Measurements from ENCODE around the gene ITPR3. TPM values are rescaled to one million over a fixed set of nuclear protein-coding genes. Genes with fewer than 3 reads are reported as not detected.

Gene ITPR3
- total RNA-seq, 2 donors from 2014 or later = 15.6 to 17.1 TPM

GRCh38 chr6:33607126-33607783 lies 13.9 kb upstream of the ITPR3 start:
- intact Hi-C loops (cut with DNase I) = loop anchor here in 1 of 2 donors (10.0 kb wide), 1 partner anchor 1212 kb away; no protein-coding TSS in a partner anchor
- no peak for DNase-seq (ENCODE audit: low spot score)

DNA sequence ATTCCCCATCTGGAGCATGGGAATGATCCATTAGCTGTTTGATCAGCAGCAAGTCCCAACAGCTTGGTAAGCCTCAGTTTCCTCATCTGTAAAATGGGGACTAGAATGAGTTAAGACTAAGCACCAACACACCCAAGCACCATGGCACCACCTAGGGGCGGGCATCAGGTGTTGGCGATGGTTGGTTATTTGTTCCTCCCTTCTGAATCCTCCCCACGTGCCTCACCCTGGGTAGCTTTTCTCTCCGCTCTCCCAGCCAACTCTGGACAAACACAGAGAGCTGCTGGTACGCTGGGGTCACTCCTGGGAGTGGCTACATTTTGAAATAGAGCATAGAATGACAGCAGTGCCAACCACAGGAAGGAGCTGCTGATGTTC lies 13.3 kb upstream of the ITPR3 start:
- intact Hi-C loops (cut with DNase I) = loop anchor here in 1 of 2 donors (10.0 kb wide), 1 partner anchor 1213 kb away; no protein-coding TSS in a partner anchor
- no peak for DNase-seq (ENCODE audit: low spot score)

DNA sequence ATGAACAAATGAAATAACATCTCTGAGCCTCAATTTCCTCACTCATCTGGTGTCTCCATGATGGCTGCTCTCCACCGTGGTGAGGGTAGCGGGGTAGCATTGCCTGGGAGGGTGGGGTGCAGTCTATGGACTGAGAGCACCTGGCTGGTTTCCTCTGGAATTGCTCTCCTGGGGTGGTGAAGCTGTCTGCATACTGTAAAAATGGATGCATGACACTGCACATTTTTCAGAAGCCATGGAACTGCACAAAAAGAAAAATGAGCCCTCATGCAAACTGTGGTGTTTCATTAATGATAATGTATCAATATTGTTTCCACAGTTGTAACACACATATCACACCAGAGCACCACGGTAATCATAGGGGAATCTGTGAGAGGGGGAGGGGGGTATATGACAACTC lies 12.1 kb upstream of the ITPR3 start:
- intact Hi-C loops (cut with DNase I) = loop anchor here in 1 of 2 donors (10.0 kb wide), 1 partner anchor 1214 kb away; no protein-coding TSS in a partner anchor
- no peak for DNase-seq (ENCODE audit: low spot score)

DNA sequence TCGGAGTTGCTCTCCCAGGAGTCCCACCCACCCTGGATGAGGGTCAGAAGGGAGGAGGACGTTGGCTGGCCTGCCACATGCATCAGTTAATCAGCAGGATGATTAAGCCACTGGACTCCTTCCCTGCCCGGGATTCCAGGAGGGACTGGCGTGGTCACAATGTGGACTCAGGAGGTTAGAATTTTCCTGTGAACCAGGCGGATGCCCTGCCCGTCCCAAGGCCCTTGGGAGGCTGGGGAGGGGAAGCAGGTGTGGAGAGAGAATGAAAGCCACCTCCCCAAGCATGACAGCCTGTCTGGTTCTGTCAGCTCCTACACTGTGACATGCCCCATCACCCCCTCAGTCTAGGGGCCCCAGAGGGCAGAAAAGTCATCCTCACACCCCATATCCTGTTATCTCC lies 11.6 kb upstream of the ITPR3 start:
- intact Hi-C loops (cut with DNase I) = loop anchor here in 1 of 2 donors (10.0 kb wide), 1 partner anchor 1215 kb away; no protein-coding TSS in a partner anchor
- DNase-seq (ENCODE audit: low spot score) = peak; percentile 90

DNA sequence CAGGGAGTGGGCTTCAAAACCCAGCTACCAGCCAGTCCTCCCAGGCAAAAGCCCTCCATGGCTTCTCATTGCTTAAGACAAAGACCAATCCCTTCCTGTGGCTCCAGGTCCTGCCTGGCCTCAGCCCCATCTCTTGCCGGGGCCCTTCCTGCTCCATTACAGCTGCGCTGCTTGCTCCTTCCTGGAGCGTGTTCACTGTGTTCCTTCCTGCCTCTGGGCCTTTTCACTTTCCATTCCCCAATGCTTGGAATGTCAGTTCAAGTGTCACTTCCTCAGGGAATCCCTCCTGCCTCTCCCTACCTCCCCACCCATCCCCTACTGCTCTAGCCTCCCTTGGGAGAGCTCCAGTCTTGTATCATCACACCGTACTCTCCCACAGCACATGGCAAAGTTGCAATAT lies 11.1 kb upstream of the ITPR3 start:
- intact Hi-C loops (cut with DNase I) = no loop called here
- DNase-seq (ENCODE audit: low spot score) = no peak

DNA sequence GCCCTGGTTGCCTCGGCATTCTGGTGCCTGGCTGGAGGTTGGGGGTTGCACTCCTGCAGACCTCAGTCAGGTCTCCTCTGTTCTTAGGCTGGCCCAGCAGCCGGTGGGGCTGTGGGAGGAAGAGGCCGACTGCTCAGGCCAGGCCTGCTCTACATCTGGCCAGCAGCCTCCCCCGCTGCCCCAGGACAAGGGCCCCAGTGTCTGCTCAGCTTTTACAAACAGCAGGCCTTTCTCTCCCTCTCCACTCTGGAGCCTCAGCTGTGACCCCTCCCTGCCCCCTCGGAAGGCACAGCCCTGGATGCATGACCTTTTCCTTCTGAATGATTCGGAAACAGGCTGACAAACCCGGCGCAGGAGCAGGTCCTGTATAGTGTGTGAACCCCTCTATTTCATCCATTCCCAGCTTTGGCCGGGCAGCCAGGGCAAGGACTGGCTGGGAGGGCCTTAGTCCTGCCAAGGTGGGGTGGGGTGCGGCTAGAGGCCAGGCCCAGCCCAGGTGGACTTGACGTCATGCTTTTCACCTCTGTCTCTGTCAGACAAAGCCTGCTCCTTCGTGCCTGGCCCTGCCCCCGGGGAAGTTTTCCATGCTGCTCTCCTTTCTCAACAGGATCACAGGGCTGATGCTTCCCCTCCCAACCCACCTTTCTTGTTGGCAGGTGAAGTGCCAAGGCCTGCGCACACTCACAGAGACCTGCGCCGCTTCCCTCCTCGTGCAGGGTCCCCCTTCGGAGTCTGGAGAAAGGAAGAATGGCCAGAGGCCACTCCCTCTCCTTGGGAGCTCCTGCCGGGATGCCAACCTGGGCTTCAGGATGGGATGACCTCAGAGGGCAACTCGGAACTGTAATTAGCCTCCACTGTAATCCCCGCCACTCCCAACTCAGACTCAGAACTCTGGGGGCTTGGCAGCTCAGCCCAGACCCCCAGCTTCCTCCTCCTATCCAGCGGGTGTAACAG lies 10.1 kb upstream of the ITPR3 start:
- no peak for DNase-seq (ENCODE audit: low spot score)
- intact Hi-C loops (cut with DNase I) = no loop called here

DNA sequence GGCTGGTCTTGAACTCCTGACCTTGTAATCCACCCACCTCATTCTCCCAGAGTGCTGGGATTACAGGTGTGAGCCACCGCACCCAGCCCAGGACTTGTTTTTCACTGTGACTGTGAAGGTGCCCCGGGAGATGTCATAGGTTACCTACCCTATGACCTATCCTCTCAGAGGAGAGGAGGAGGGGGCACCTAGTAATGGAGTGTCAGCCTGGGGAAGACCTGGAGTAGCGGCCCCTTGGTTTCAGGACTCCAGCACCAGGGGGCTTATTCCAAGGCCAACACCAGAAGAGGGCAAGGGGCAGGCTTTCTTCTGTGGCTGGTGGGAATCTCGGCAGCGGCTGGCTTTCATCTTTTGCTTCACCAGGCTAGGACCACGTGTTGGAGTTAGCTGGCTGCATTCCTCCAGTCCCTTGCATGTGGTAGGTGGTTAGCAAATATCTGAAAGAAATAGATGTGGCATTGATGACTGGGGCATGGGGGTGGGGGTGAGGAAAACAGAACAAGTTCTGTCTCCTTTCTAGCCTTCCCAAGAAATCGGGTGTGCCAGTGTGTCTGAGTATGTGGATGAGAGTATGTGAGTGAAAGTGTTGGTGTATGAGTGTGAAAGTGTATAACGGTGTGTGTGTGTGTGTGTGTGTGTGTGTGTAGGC lies 7.9 kb upstream of the ITPR3 start:
- intact Hi-C loops (cut with DNase I) = no loop called here
- no peak for DNase-seq (ENCODE audit: low spot score)

DNA sequence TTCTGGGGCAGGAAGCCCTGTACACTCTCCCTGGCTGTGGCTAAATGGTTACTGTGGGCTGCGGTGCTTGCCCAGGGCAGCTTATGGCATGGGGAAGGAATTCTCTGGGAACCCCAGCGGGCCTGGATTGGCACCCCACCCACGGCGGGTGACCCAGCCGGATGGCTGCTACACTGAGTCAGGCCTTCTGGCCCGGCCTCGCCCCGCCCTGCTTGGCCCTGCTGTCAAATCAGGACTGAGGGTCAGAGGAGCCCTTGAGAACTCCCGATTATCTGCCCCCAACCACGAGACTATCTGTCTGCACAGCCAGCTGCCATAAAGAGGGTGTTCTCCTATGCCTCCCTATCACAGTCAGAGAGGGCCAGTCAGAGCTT lies 7.3 kb upstream of the ITPR3 start:
- DNase-seq (ENCODE audit: low spot score) = no peak
- intact Hi-C loops (cut with DNase I) = no loop called here

DNA sequence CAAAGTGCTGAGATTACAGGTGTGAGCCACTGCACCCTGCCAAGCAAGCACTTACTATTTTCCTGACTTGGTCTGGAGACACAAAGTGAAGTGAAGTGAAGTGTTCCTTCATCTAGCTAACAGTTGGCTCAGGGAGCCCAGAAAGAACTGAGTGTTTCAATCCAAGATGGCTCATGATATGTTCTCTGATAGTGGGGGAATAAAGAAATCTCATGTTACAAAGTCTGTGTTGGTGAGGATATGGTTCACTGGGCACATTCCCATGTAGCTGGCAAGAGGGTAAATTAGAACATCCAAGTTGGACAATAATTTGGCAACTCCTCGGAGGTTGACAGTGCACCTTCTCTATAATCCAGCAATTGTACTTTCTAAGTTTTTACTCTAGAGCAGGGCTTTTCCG lies 5.0 kb upstream of the ITPR3 start:
- no peak for DNase-seq (ENCODE audit: low spot score)
- intact Hi-C loops (cut with DNase I) = no loop called here

DNA sequence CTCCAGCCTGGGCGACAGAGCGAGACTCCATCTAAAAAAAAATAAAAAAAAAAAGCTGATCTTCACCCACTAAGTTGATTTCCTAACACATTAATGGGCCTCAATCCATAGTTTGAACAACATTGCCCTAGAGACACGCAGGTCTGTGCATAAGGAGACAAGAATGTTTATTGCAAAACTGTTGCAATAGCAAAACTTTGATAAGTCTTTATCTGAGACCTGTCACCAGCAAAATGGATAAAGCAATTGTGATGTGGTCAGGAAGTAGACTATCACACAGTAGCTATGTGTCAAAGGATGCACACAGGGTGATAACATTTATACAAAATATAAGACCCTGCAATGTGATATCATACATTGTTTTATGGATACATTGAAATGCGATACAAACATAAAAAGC lies 4.2 kb upstream of the ITPR3 start:
- DNase-seq (ENCODE audit: low spot score) = no peak
- intact Hi-C loops (cut with DNase I) = no loop called here

DNA sequence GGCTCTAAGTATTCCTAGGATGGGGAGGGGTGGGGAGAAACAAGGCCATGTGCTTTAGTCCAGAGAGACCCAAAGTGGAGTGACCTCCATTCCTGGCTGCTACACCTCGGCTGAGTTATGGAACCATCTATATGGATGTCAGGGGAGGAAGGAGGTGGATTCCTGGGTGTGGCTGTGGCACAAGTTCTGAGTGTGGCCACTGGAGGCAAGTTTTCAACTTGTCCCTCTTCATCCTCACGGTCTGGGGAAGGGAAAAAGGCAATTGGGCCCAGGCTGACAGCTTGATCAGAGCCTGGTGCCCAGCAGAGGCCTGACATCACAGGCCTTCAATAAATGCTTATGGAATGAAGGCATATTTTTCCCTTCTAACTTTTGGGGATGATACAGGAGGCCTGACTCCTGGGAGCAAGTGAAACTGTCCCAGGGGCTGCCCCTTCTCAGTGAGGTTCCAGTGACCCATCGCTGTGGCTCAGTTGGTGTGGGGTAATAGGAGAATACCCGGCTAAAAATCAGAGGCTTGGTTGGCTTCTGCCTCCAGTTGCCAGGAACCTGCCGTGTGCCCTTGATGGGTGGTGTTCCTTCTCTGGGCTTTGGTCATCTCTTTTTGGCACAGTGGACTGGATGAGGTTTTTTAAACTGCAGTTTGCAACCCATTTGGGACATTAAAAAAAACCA lies 1.8 kb upstream of the ITPR3 start:
- DNase-seq (ENCODE audit: low spot score) = no peak
- intact Hi-C loops (cut with DNase I) = no loop called here

GRCh38 chr6:33620158-33620855 lies 815 bp upstream of the ITPR3 start:
- intact Hi-C loops (cut with DNase I) = no loop called here
- no peak for DNase-seq (ENCODE audit: low spot score)

DNA sequence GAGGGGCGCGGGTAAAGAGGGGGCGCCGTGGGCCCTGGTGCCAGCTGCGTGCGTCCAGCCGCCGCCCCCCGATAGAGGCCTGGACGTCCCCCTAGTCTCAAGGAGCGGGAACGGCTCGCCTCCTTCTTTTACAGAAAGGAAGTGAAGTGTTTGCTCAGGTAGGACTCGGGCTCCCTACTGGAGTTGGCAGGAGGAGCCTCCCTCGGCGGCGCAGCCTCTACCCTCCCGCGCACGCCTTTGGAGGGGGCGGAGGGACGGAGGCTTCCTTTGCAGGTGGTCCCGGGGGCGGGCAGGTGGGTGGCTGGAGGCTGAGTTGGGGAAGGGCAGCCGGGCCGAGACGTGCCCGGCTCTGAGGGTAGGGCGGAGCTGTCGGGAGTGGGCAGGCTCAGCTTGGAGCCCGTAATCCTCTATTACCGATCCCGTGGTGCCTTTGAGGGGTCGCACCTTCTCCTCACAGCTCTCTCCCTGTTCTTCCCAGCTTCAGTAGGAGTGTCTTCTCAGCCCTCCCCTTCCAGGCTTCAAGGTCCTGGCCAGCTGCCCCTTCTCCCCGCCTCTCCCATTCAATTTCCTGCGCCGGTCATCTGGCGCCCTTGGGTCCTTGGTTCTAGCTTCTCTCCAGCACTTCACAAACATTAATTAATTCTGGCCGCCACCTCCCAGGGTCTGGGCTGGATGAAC lies 728 bp downstream of the ITPR3 start:
- DNase-seq (ENCODE audit: low spot score) = no peak
- intact Hi-C loops (cut with DNase I) = no loop called here

- intact Hi-C loops (cut with DNase I) = no loop called here
- no peak for DNase-seq (ENCODE audit: low spot score)
Observed at GRCh38 chr6:33622456-33623431, 1.6 kb downstream of the ITPR3 start.

DNA sequence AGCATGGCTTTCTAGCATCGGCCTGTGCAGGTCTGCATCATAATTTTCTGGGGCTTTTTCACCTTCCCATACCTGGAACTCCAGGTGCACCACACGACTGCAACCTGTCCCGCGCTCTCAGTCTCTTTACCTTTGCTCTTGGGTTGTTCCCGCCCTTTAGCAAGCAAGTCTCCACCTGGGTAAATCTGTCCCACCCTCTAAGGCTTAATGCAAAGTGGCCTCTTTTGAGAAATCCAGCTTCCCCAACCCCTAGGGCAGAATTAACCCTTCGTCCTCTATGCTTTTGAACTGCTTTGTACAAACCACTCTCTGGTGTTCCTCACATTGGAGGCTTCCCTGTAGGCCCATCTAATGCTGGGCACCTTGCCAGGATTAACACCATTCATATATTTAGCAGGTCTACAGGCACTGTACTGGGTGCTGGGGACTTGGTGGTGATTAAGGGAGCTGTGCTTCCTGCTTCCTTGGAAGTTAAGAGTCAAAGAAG lies 2.8 kb downstream of the ITPR3 start:
- DNase-seq (ENCODE audit: low spot score) = no peak
- intact Hi-C loops (cut with DNase I) = no loop called here

- intact Hi-C loops (cut with DNase I) = no loop called here
- DNase-seq (ENCODE audit: low spot score) = no peak
Observed at GRCh38 chr6:33624856-33625255, 3.7 kb downstream of the ITPR3 start.

DNA sequence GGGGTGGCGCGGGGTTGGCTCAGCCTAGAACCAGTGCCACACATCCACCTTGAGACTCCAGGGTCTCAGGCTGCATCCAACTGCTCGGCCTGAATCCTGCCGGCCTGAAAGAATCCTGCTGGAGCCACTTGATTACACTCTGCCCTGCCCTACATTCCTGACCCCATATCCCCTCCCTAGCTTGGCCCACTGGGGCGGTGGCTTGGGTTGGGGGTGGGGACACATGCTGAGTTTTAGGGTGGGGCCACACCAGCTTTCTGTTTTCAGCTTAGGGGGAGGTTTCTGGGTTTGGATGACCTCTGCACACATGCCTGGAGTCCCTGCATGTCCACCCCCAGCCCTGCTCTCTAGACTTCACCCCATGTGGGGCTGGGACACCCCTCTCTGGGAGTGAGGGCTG lies 6.8 kb downstream of the ITPR3 start:
- intact Hi-C loops (cut with DNase I) = no loop called here
- DNase-seq (ENCODE audit: low spot score) = no peak

Data from posterior vena cava (tissue), 2 donors.